H9 (cell line): ENCODE data around the gene CDADC1. TPM values are rescaled to one million over a fixed set of nuclear protein-coding genes. Genes with fewer than 3 reads are reported as not detected.

Experiments
- DNase-seq: peaks from one replicate; pipeline ENCODE4 v3.0.0-alpha.2; 2017
- H2AFZ ChIP-seq: one replicate; pipeline ENCODE4 v1.6.1; 2013; ENCODE audit warnings: mild to moderate bottlenecking, low read length, control low read depth, moderate library complexity
- H2AK5ac ChIP-seq: 2 replicates; pipeline ENCODE4 v1.6.1; 2013; ENCODE audit warnings: low read length, control low read depth, mixed read lengths; ENCODE audit not compliant: insufficient read length
- H2BK120ac ChIP-seq: one replicate; pipeline ENCODE4 v1.6.1; 2013; ENCODE audit warnings: low read depth, mild to moderate bottlenecking, low read length, control low read depth, inconsistent platforms; ENCODE audit not compliant: poor library complexity, severe bottlenecking
- H2BK12ac ChIP-seq: 2 replicates; pipeline ENCODE4 v1.6.1; 2013; ENCODE audit warnings: low read length, control low read depth, mixed read lengths, low read depth; ENCODE audit not compliant: insufficient read length
- H2BK15ac ChIP-seq: 2 replicates; pipeline ENCODE4 v1.6.1; 2013; ENCODE audit warnings: low read depth, low read length, control low read depth
- H2BK20ac ChIP-seq: one replicate; pipeline ENCODE4 v1.6.1; 2013; ENCODE audit warnings: low read depth, mild to moderate bottlenecking, low read length, control low read depth, inconsistent platforms; ENCODE audit not compliant: poor library complexity, severe bottlenecking
- H2BK5ac ChIP-seq: 2 replicates; pipeline ENCODE4 v1.6.1; 2013; ENCODE audit warnings: low read length, control low read depth, mixed read lengths; ENCODE audit not compliant: insufficient read length
- H3K14ac ChIP-seq: 2 replicates; pipeline ENCODE4 v1.6.1; 2013; ENCODE audit warnings: low read length, control low read depth; ENCODE audit not compliant: insufficient read depth
- H3K18ac ChIP-seq: 2 replicates; pipeline ENCODE4 v1.6.1; 2013; ENCODE audit warnings: low read depth, mild to moderate bottlenecking, mixed read lengths, low read length, control low read depth; ENCODE audit not compliant: insufficient read length
- H3K23ac ChIP-seq: 2 replicates; pipeline ENCODE4 v1.6.1; 2013; ENCODE audit warnings: low read length, control low read depth, mixed read lengths, low read depth; ENCODE audit not compliant: insufficient read length
- H3K23me2 ChIP-seq: 2 replicates; pipeline ENCODE4 v1.6.1; 2013; ENCODE audit warnings: low read depth, mild to moderate bottlenecking, mixed read lengths, low read length, control low read depth; ENCODE audit not compliant: insufficient read length, poor library complexity, severe bottlenecking
- H3K27ac ChIP-seq: 2 replicates; pipeline ENCODE4 v1.5.1; 2013; ENCODE audit warnings: low read length, control low read depth, mixed read lengths, low read depth; ENCODE audit not compliant: insufficient read length
- H3K27me3 ChIP-seq: 2 replicates; pipeline ENCODE4 v1.6.1; 2013; ENCODE audit warnings: low read length, control low read depth, inconsistent platforms; ENCODE audit not compliant: insufficient read depth
- H3K4ac ChIP-seq: 2 replicates; pipeline ENCODE4 v1.6.1; 2013; ENCODE audit warnings: low read depth, mild to moderate bottlenecking, control low read depth, inconsistent platforms, low read length, moderate library complexity
- H3K4me1 ChIP-seq: 2 replicates; pipeline ENCODE4 v1.6.1; 2013; ENCODE audit warnings: low read length, control low read depth, inconsistent platforms; ENCODE audit not compliant: insufficient read depth
- H3K4me2 ChIP-seq: 2 replicates; pipeline ENCODE4 v1.6.1; 2013; ENCODE audit warnings: low read length, control low read depth, mixed read lengths; ENCODE audit not compliant: insufficient read length, insufficient read depth
- H3K56ac ChIP-seq: 2 replicates; pipeline ENCODE4 v1.6.1; 2013; ENCODE audit warnings: low read depth, mild to moderate bottlenecking, mixed read lengths, low read length, control low read depth; ENCODE audit not compliant: insufficient read length
- H3K79me1 ChIP-seq: 2 replicates; pipeline ENCODE4 v1.6.1; 2013; ENCODE audit warnings: low read depth, mild to moderate bottlenecking, moderate library complexity, low read length, control low read depth, inconsistent platforms; ENCODE audit not compliant: insufficient read depth, poor library complexity, severe bottlenecking
- H3K79me2 ChIP-seq: 2 replicates; pipeline ENCODE4 v1.6.1; 2013; ENCODE audit warnings: low read length, control low read depth, inconsistent platforms; ENCODE audit not compliant: insufficient read depth
- H3K9ac ChIP-seq: 2 replicates; pipeline ENCODE4 v1.6.1; 2013; ENCODE audit warnings: low read length, control low read depth, mixed read lengths; ENCODE audit not compliant: insufficient read length; ENCODE audit errors: extremely low read depth
- H3K9me3 ChIP-seq: one replicate; pipeline ENCODE4 v1.6.1; 2013; ENCODE audit warnings: low read depth, low read length, inconsistent platforms; ENCODE audit not compliant: control insufficient read depth
- H3T11ph ChIP-seq: one replicate; pipeline ENCODE4 v1.6.1; 2013; ENCODE audit warnings: mild to moderate bottlenecking, low read length, control low read depth, inconsistent platforms
- H4K20me1 ChIP-seq: one replicate; pipeline ENCODE4 v1.6.1; 2013; ENCODE audit not compliant: control insufficient read depth, insufficient read length, insufficient read depth
- H4K5ac ChIP-seq: 2 replicates; pipeline ENCODE4 v1.6.1; 2013; ENCODE audit warnings: low read depth, mild to moderate bottlenecking, mixed read lengths, low read length, control low read depth; ENCODE audit not compliant: insufficient read length
- H4K8ac ChIP-seq: replicated peaks from 2 replicates; pipeline ENCODE4 v1.6.1; 2013; ENCODE audit warnings: low read length, control low read depth, mixed read lengths, low read depth; ENCODE audit not compliant: insufficient read length
- H4K91ac ChIP-seq: 2 replicates; pipeline ENCODE4 v1.6.1; 2013; ENCODE audit warnings: low read depth, mild to moderate bottlenecking, moderate library complexity, mixed read lengths, low read length, control low read depth; ENCODE audit not compliant: insufficient read length
- H3K27ac Mint-ChIP-seq, 3 experiments: 2 replicates in 2 of 3; 3 replicates in 1 of 3; pipeline ENCODE4 v1.8.0; 2020 to 2021; ENCODE audit warnings: mixed read lengths in 3 of 3, mild to moderate bottlenecking in 1 of 3, moderate library complexity in 1 of 3
- H3K27me3 Mint-ChIP-seq: 2 replicates; pipeline ENCODE4 v1.8.0; 2021; ENCODE audit warnings: low read depth, mild to moderate bottlenecking, moderate library complexity, mixed read lengths
- H3K36me3 Mint-ChIP-seq, 3 experiments: 2 replicates in 2 of 3; 3 replicates in 1 of 3; pipeline ENCODE4 v1.8.0; 2020 to 2021; ENCODE audit warnings: low read depth in 3 of 3, mixed read lengths in 3 of 3; ENCODE audit not compliant: insufficient read depth in 1 of 3
- H3K4me1 Mint-ChIP-seq, 2 experiments: 2 replicates each; pipeline ENCODE4 v1.8.0; 2020; ENCODE audit warnings: mixed read lengths in 2 of 2
- H3K4me3 Mint-ChIP-seq, 2 experiments: 2 replicates in 1 of 2; 3 replicates in 1 of 2; pipeline ENCODE4 v1.8.0; 2020 to 2021; ENCODE audit warnings: mild to moderate bottlenecking in 2 of 2, mixed read lengths in 2 of 2, moderate library complexity in 1 of 2
- H3K9me3 Mint-ChIP-seq, 2 experiments: 2 replicates in 1 of 2; 3 replicates in 1 of 2; pipeline ENCODE4 v1.8.0; 2020; ENCODE audit warnings: mild to moderate bottlenecking in 2 of 2, mixed read lengths in 2 of 2, moderate library complexity in 1 of 2
- CTCF ChIP-seq: fragments of 200-600 bp; sonication (generic); conservative IDR thresholded peaks from 3 replicates; pipeline ENCODE4 v1.8.0; 2021; ENCODE audit warnings: antibody characterized with exemption, mild to moderate bottlenecking
- WGBS: extraction: QIAGEN DNeasy Blood & Tissue Kit; methylation state at CpG from one replicate; pipeline ENCODE4 v1.1.7; 2013; ENCODE audit warnings: missing lambda C conversion rate, low lambda C conversion rate, mixed read lengths; ENCODE audit not compliant: insufficient read length; ENCODE audit errors: extremely low coverage; 5-methylcytosine and 5-hydroxymethylcytosine counted together
- total RNA-seq: library from RNA; stranded (reverse); gene quantifications from 2 replicates; pipeline ENCODE4 v1.2.1, GENCODE V29; 2021

Gene CDADC1
- total RNA-seq, 1 experiment from 2014 or later = 4.9 TPM

- no peak overlapping the region for H2BK120ac ChIP-seq
- H3K27ac Mint-ChIP-seq = no peak overlapping the region; a peak in 1 of 7 replicates
- H3K9ac ChIP-seq = no peak overlapping the region
These were observed 11.9 kb downstream of the CDADC1 start for GRCh38 chr13:49259586-49259985.

More at GRCh38 chr13:49259586-49259985, 11.9 kb downstream of the CDADC1 start:
- Histone ChIP-seq H3K18ac (no peak overlapping the region), H4K5ac (no peak overlapping the region), H4K8ac (no peak overlapping the region), H3K23ac (no peak overlapping the region), H3K14ac (no peak overlapping the region), H4K20me1 (no peaks in the 10 kb centered on the region), H3T11ph (no peak overlapping the region), H3K9me3 (no peaks in the 10 kb centered on the region), H3K4me1 (no peaks in the 10 kb centered on the region), H2BK15ac (no peak overlapping the region), H3K27me3 (no peaks in the 10 kb centered on the region), H2BK12ac (no peak overlapping the region), H3K79me2 (no peaks in the 10 kb centered on the region), H2BK5ac (no peak overlapping the region), H3K27ac (no peak overlapping the region), H3K56ac (no peak overlapping the region), H3K4me2 (no peak overlapping the region), H2AK5ac (no peak overlapping the region), H3K23me2 (no peaks in the 10 kb centered on the region), H3K4ac (no peak overlapping the region), H3K79me1 (no peaks in the 10 kb centered on the region), H2BK20ac (no peak overlapping the region), H2AFZ (no peak overlapping the region), H4K91ac (no peak overlapping the region)
- Mint-ChIP-seq H3K27me3 (no peaks in the 10 kb centered on the region), H3K9me3 (no peaks in the 10 kb centered on the region), H3K36me3 (peaks cover 0 to 3% (median 0%) of the 10 kb centered on the region in 3 experiments; a peak in 3 of 7 replicates), H3K4me3 (no peak overlapping the region), H3K4me1 (peaks cover 11 to 16% of the 10 kb centered on the region in 2 experiments)
- whole genome bisulfite sequencing = no CpG with 5 or more reads among the region's 6 CpGs
- TF ChIP-seq CTCF = no peak
- no peak for DNase-seq
